ENCODE data around the gene SGCA. TPM values are rescaled to one million over a fixed set of nuclear protein-coding genes. Genes with fewer than 3 reads are reported as not detected.

SGCA gene
- polyA plus RNA-seq, 1 donor from 2014 or later, result 0.43 TPM

DNA sequence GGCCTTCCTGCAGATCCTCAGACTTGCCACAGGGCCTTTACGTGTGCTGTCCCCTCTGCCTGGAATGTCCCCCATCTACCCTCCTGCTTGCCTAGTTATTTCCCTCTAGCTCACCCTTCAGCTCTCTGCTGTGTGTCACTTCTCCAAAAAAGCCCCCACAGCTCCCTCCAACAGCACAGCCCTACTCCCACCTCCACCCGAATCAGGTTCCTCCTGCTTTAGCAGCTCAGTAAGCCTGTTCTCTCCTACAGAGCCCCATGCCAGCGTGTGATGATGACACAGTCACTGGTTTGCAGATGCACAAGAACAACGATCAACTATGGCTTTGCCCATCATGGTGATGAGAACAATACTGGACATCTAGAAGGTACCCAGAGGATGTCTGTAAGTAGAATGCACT, 28.8 kb upstream of the SGCA start:
- H3K4me2 ChIP-seq (ENCODE audit: low read length), result no peak overlapping the region
- no peaks in the 10 kb centered on the region for H3K27me3 ChIP-seq (ENCODE audit: insufficient read depth, low read depth, low read length)
- no peak overlapping the region for H2AFZ ChIP-seq (ENCODE audit: low read depth, low read length)
- no peak overlapping the region for H3K9ac ChIP-seq (ENCODE audit: low read length)
- no peaks in the 10 kb centered on the region for H4K20me1 ChIP-seq (ENCODE audit: insufficient read depth)
- H3K9me2 ChIP-seq (ENCODE audit: insufficient read depth, low read length), result no peaks in the 10 kb centered on the region
- TF ChIP-seq EP300 (conservative IDR thresholded peaks at IDR 0.05; ENCODE audit: poor library complexity, severe bottlenecking) (no peak), EZH2 (IDR thresholded peaks at IDR 0.05; ENCODE audit: borderline replicate concordance, insufficient read depth, low read length, poor library complexity, severe bottlenecking) (no peak), MXI1 (conservative IDR thresholded peaks at IDR 0.05; ENCODE audit: poor library complexity, severe bottlenecking) (no peak), POLR2AphosphoS5 (IDR thresholded peaks at IDR 0.05) (no peak), TAF1 (IDR thresholded peaks at IDR 0.05; ENCODE audit: low read depth) (no peak), RAD21 (conservative IDR thresholded peaks at IDR 0.05) (no peak), SMC3 (conservative IDR thresholded peaks at IDR 0.05; ENCODE audit: poor library complexity) (no peak)
- TF ChIP-seq, protein P1, sequence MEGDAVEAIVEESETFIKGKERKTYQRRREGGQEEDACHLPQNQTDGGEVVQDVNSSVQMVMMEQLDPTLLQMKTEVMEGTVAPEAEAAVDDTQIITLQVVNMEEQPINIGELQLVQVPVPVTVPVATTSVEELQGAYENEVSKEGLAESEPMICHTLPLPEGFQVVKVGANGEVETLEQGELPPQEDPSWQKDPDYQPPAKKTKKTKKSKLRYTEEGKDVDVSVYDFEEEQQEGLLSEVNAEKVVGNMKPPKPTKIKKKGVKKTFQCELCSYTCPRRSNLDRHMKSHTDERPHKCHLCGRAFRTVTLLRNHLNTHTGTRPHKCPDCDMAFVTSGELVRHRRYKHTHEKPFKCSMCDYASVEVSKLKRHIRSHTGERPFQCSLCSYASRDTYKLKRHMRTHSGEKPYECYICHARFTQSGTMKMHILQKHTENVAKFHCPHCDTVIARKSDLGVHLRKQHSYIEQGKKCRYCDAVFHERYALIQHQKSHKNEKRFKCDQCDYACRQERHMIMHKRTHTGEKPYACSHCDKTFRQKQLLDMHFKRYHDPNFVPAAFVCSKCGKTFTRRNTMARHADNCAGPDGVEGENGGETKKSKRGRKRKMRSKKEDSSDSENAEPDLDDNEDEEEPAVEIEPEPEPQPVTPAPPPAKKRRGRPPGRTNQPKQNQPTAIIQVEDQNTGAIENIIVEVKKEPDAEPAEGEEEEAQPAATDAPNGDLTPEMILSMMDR (IDR thresholded peaks at IDR 0.05; ENCODE audit: poor library complexity, severe bottlenecking), result no peak
- TF ChIP-seq, protein P2, sequence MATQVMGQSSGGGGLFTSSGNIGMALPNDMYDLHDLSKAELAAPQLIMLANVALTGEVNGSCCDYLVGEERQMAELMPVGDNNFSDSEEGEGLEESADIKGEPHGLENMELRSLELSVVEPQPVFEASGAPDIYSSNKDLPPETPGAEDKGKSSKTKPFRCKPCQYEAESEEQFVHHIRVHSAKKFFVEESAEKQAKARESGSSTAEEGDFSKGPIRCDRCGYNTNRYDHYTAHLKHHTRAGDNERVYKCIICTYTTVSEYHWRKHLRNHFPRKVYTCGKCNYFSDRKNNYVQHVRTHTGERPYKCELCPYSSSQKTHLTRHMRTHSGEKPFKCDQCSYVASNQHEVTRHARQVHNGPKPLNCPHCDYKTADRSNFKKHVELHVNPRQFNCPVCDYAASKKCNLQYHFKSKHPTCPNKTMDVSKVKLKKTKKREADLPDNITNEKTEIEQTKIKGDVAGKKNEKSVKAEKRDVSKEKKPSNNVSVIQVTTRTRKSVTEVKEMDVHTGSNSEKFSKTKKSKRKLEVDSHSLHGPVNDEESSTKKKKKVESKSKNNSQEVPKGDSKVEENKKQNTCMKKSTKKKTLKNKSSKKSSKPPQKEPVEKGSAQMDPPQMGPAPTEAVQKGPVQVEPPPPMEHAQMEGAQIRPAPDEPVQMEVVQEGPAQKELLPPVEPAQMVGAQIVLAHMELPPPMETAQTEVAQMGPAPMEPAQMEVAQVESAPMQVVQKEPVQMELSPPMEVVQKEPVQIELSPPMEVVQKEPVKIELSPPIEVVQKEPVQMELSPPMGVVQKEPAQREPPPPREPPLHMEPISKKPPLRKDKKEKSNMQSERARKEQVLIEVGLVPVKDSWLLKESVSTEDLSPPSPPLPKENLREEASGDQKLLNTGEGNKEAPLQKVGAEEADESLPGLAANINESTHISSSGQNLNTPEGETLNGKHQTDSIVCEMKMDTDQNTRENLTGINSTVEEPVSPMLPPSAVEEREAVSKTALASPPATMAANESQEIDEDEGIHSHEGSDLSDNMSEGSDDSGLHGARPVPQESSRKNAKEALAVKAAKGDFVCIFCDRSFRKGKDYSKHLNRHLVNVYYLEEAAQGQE (IDR thresholded peaks at IDR 0.05; ENCODE audit: borderline replicate concordance), result no peak
- H3K36me3 ChIP-seq (ENCODE audit: insufficient read depth, low read length), result peaks cover 14% of the 10 kb centered on the region
- no peak overlapping the region for H3K4me3 ChIP-seq (ENCODE audit: low read length)
- no peaks in the 10 kb centered on the region for H3K9me3 ChIP-seq (ENCODE audit: low read length)
- H3K27ac ChIP-seq (ENCODE audit: low read length), result no peak overlapping the region
- no peaks in the 10 kb centered on the region for H3F3A ChIP-seq (ENCODE audit: insufficient read depth, low read length, poor library complexity, severe bottlenecking)
- no peaks in the 10 kb centered on the region for H3K79me2 ChIP-seq (replicated peaks; ENCODE audit: insufficient read depth, low read length)

DNA sequence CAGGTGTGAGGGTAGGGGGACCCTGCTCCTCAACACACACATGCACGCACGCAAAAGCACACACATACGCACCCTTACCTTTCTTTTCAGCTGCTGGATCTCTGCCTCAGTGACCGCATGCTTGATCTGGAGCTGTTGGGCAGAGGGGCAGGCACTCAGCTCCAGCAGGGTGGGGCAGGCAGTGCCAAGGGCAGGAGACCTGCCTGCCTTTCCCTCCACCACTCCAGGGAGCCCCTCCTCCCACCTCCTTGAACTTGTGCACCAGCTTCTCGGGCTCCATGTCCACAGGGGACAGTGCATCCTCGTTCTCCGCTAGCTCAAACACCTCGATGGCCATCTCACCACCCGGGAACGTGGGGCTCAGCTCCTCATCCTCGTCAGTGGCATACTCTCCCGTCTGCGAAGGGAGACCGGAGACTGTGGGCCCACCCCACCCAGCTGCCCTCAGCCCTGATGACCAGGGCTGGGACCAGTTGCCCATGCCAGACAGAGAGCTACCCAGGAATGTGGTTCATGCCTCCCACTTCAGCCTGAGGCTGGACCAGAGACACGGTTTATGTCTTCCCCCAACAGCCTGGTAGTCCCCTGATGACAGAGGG, 26.5 kb upstream of the SGCA start:
- Histone ChIP-seq H3K9ac (ENCODE audit: low read length) (no peak overlapping the region), H3K9me3 (ENCODE audit: low read length) (no peaks in the 10 kb centered on the region), H2AFZ (ENCODE audit: low read depth, low read length) (no peak overlapping the region), H3K4me3 (ENCODE audit: low read length) (no peak overlapping the region), H3K79me2 (replicated peaks; ENCODE audit: insufficient read depth, low read length) (no peaks in the 10 kb centered on the region), H4K20me1 (ENCODE audit: insufficient read depth) (no peaks in the 10 kb centered on the region), H3K9me2 (ENCODE audit: insufficient read depth, low read length) (no peaks in the 10 kb centered on the region), H3K27ac (ENCODE audit: low read length) (no peak overlapping the region), H3K27me3 (ENCODE audit: insufficient read depth, low read depth, low read length) (no peaks in the 10 kb centered on the region), H3K4me2 (ENCODE audit: low read length) (no peak overlapping the region), H3K36me3 (ENCODE audit: insufficient read depth, low read length) (peaks cover 14% of the 10 kb centered on the region), H3F3A (ENCODE audit: insufficient read depth, low read length, poor library complexity, severe bottlenecking) (no peaks in the 10 kb centered on the region)
- TF ChIP-seq TAF1 (IDR thresholded peaks at IDR 0.05; ENCODE audit: low read depth), result no peak
- TF ChIP-seq, protein P2 (IDR thresholded peaks at IDR 0.05; ENCODE audit: borderline replicate concordance), result no peak
- TF ChIP-seq EZH2 (IDR thresholded peaks at IDR 0.05; ENCODE audit: borderline replicate concordance, insufficient read depth, low read length, poor library complexity, severe bottlenecking), result no peak
- no peak for TF ChIP-seq MXI1 (conservative IDR thresholded peaks at IDR 0.05; ENCODE audit: poor library complexity, severe bottlenecking)
- TF ChIP-seq POLR2AphosphoS5 (IDR thresholded peaks at IDR 0.05), result no peak
- TF ChIP-seq RAD21 (conservative IDR thresholded peaks at IDR 0.05), result no peak
- TF ChIP-seq SMC3 (conservative IDR thresholded peaks at IDR 0.05; ENCODE audit: poor library complexity), result no peak
- no peak for TF ChIP-seq EP300 (conservative IDR thresholded peaks at IDR 0.05; ENCODE audit: poor library complexity, severe bottlenecking)
- TF ChIP-seq, protein P1 (IDR thresholded peaks at IDR 0.05; ENCODE audit: poor library complexity, severe bottlenecking), result no peak
